MCF 10A (cell line): ENCODE results near the gene PHC3. TPM values are rescaled to one million over a fixed set of nuclear protein-coding genes. Genes with fewer than 3 reads are reported as not detected.
A peak's percentile ranks its signal among the peaks of the same experiment; 100 is the strongest.
"Not testable (repeated sequence)": the region's sequence is repeated elsewhere in the genome, so short reads cannot be mapped to it uniquely, and the experiment has no call there.

Experiments
- BruUV-seq: library from RNA; stranded (reverse); fragments of 400-500 nt; replicated peaks from 2 replicates; lab custom pipeline; 2021; lab: Mats Ljungman, UMichigan
- CTCF ChIA-PET: fragments of 300-600 bp; sonication (Branson Sonifier 250); formaldehyde crosslinking; extraction: SDS; loops from one replicate; lab custom pipeline; 2021; ENCODE audit warnings: antibody characterized with exemption, inconsistent platforms; lab: Yijun Ruan, JAX
- POLR2A ChIA-PET: fragments of 300-600, 350-650 bp; sonication (Branson Sonifier 250); formaldehyde crosslinking; extraction: SDS; loops from one replicate; lab custom pipeline; 2020; ENCODE audit warnings: antibody characterized with exemption, inconsistent platforms; lab: Yijun Ruan, JAX
- DNase-seq: peaks from one replicate; pipeline ENCODE4 v3.0.0-alpha.2; 2018; ENCODE audit not compliant: unreplicated experiment
- H3K27ac Mint-ChIP-seq: one replicate; pipeline ENCODE4 v1.8.0; 2022; ENCODE audit warnings: mild to moderate bottlenecking, low read depth, mixed read lengths; ENCODE audit not compliant: unreplicated experiment
- H3K27me3 Mint-ChIP-seq: one replicate; pipeline ENCODE4 v1.8.0; 2022; ENCODE audit warnings: mixed read lengths; ENCODE audit not compliant: insufficient read depth, unreplicated experiment
- H3K36me3 Mint-ChIP-seq: one replicate; pipeline ENCODE4 v1.8.0; 2022; ENCODE audit warnings: mild to moderate bottlenecking, moderate library complexity, mixed read lengths; ENCODE audit not compliant: insufficient read depth, unreplicated experiment
- H3K4me1 Mint-ChIP-seq: one replicate; pipeline ENCODE4 v1.8.0; 2022; ENCODE audit warnings: mixed read lengths; ENCODE audit not compliant: insufficient read depth, unreplicated experiment
- H3K4me3 Mint-ChIP-seq: one replicate; pipeline ENCODE4 v1.8.0; 2022; ENCODE audit warnings: mild to moderate bottlenecking, moderate library complexity, mixed read lengths; ENCODE audit not compliant: unreplicated experiment
- H3K9me3 Mint-ChIP-seq: one replicate; pipeline ENCODE4 v1.8.0; 2022; ENCODE audit warnings: mixed read lengths; ENCODE audit not compliant: unreplicated experiment
- CTCF ChIP-seq: fragments of 200-600 bp; IDR thresholded peaks from one replicate; pipeline ENCODE4 v1.8.0; 2022; ENCODE audit warnings: antibody characterized with exemption, mild to moderate bottlenecking; ENCODE audit not compliant: unreplicated experiment
- intact Hi-C: fragments of 100-400 bp; cut with micrococcal nuclease; formaldehyde crosslinking; loops from 2 replicates; pipeline ENCODE4 v1.14.1; 2022
- total RNA-seq: library from RNA; stranded (reverse); gene quantifications from 2 replicates; pipeline ENCODE4 v1.2.3, GENCODE V29; 2022

Gene PHC3
- total RNA-seq, 1 experiment from 2014 or later, result 54.3 TPM

GRCh38 chr3:170220871-170221270 lies 39.3 kb upstream of the PHC3 start:
- peak; percentile 14 for DNase-seq
- BruUV-seq, result no TSS peak
- intact Hi-C loops, result loop anchor here (5.0 kb wide), 1 partner anchor 34 kb away; no protein-coding TSS in a partner anchor
- Mint-ChIP-seq H3K27ac (no peak overlapping the region), H3K27me3 (no peaks in the 10 kb centered on the region), H3K4me1 (peaks cover 17% of the 10 kb centered on the region), H3K4me3 (peak overlapping the region; percentile 28), H3K9me3 (no peaks in the 10 kb centered on the region), H3K36me3 (no peaks in the 10 kb centered on the region)
- ChIA-PET POLR2A (interaction anchor here (0.6 to 2.4 kb wide), 2 partner anchors 9 to 346 kb away, joined by 3 to 10 read pairs; no protein-coding TSS in a partner anchor), CTCF (no interaction called here)
- TF ChIP-seq CTCF, result no peak

GRCh38 chr3:170219850-170220249 lies 38.3 kb upstream of the PHC3 start:
- intact Hi-C loops, result loop anchor here (5.0 kb wide), 1 partner anchor 33 kb away; no protein-coding TSS in a partner anchor
- TF ChIP-seq CTCF, result no peak
- ChIA-PET POLR2A (interaction anchor here (1.0 to 2.1 kb wide), 2 partner anchors 29 to 38 kb away, joined by 5 read pairs; partner anchors contain the start of gene PHC3), CTCF (interaction anchor here (0.6 to 0.8 kb wide), 2 partner anchors 10 to 592 kb away, joined by 3 read pairs; no protein-coding TSS in a partner anchor)
- Mint-ChIP-seq H3K9me3 (no peaks in the 10 kb centered on the region), H3K36me3 (no peaks in the 10 kb centered on the region), H3K4me3 (no peak overlapping the region), H3K4me1 (peaks cover 9% of the 10 kb centered on the region), H3K27ac (no peak overlapping the region), H3K27me3 (no peaks in the 10 kb centered on the region)
- DNase-seq, result no peak
- BruUV-seq, result no TSS peak

GRCh38 chr3:170211668-170212067 lies 30.1 kb upstream of the PHC3 start:
- no peaks in the 10 kb centered on the region for H3K27me3 Mint-ChIP-seq
- H3K27ac Mint-ChIP-seq, result no peak overlapping the region
- DNase-seq, result no peak
- H3K9me3 Mint-ChIP-seq, result peaks cover 8% of the 10 kb centered on the region
- ChIA-PET CTCF (interaction anchor here (0.6 kb wide), 1 partner anchor 24 kb away, joined by 4 read pairs; no protein-coding TSS in a partner anchor), POLR2A (interaction anchor here (1.7 to 3.5 kb wide), 2 partner anchors 10 to 30 kb away, joined by 5 to 10 read pairs; partner anchors contain the start of genes PHC3 and PRKCI)
- H3K36me3 Mint-ChIP-seq, result no peaks in the 10 kb centered on the region
- no peak for TF ChIP-seq CTCF
- H3K4me1 Mint-ChIP-seq, result no peaks in the 10 kb centered on the region
- BruUV-seq, result no TSS peak
- intact Hi-C loops, result no loop called here
- no peak overlapping the region for H3K4me3 Mint-ChIP-seq

- intact Hi-C loops, result no loop called here
- no peak overlapping the region for H3K27ac Mint-ChIP-seq
- H3K4me3 Mint-ChIP-seq, result no peak overlapping the region
- peak; percentile 38 for DNase-seq
- H3K4me1 Mint-ChIP-seq, result no peaks in the 10 kb centered on the region
- H3K9me3 Mint-ChIP-seq, result peaks cover 8% of the 10 kb centered on the region
- ChIA-PET CTCF (interaction anchor here (1.4 kb wide), 1 partner anchor 19 kb away, joined by 3 read pairs; no protein-coding TSS in a partner anchor), POLR2A (interaction anchor here (3.2 kb wide), 1 partner anchor 15 kb away, joined by 14 read pairs; the partner anchor contains the start of gene PRKCI)
- no peaks in the 10 kb centered on the region for H3K36me3 Mint-ChIP-seq
- no TSS peak for BruUV-seq
- H3K27me3 Mint-ChIP-seq, result no peaks in the 10 kb centered on the region
- no peak for TF ChIP-seq CTCF
Observed at GRCh38 chr3:170207717-170208116, 26.2 kb upstream of the PHC3 start.

GRCh38 chr3:170206164-170206762 lies 24.7 kb upstream of the PHC3 start:
- CTCF ChIA-PET, result interaction anchor here (0.7 kb wide), 1 partner anchor 204 kb away, joined by 4 read pairs; no protein-coding TSS in a partner anchor
- H3K36me3 Mint-ChIP-seq, H3K9me3 Mint-ChIP-seq, H3K27me3 Mint-ChIP-seq, H3K4me3 Mint-ChIP-seq, H3K27ac Mint-ChIP-seq, H3K4me1 Mint-ChIP-seq, BruUV-seq, DNase-seq, intact Hi-C loops: not testable (repeated sequence)
- POLR2A ChIA-PET, result interaction anchor here (0.6 kb wide), 1 partner anchor 31 kb away, joined by 3 read pairs; no protein-coding TSS in a partner anchor
